Astrocyte (in vitro differentiated cells and primary cell): ENCODE measurements around the gene GSE1. TPM values are rescaled to one million over a fixed set of nuclear protein-coding genes. Genes with fewer than 3 reads are reported as not detected.

ENCODE experiments used
- DNase-seq: peaks from one replicate; pipeline ENCODE4 v3.0.0-alpha.2; 2010; ENCODE audit warnings: low read depth
- FAIRE-seq: peaks from 2 replicates; lab custom pipeline; 2011; peaks lifted over from hg19 to GRCh38; lab: Jason Lieb, UNC
- H2AFZ ChIP-seq: 2 replicates; pipeline ENCODE4 v1.6.0; 2012; ENCODE audit warnings: low read depth, low read length, inconsistent platforms
- H3K27ac ChIP-seq: 2 replicates; pipeline ENCODE4 v1.5.1; 2011; ENCODE audit warnings: low read depth, low read length, inconsistent platforms
- H3K27me3 ChIP-seq: 2 replicates; pipeline ENCODE4 v1.6.0; 2011; ENCODE audit warnings: low read length, inconsistent platforms; ENCODE audit not compliant: insufficient read depth
- H3K36me3 ChIP-seq: 2 replicates; pipeline ENCODE4 v1.5.1; 2011; ENCODE audit warnings: low read length, inconsistent platforms; ENCODE audit not compliant: insufficient read depth
- H3K4me1 ChIP-seq: 2 replicates; pipeline ENCODE4 v1.5.1; 2011; ENCODE audit warnings: low read length, inconsistent platforms; ENCODE audit not compliant: insufficient read depth
- H3K4me2 ChIP-seq: 2 replicates; pipeline ENCODE4 v1.6.0; 2012; ENCODE audit warnings: low read length, inconsistent platforms
- H3K4me3 ChIP-seq: 2 replicates; pipeline ENCODE4 v1.5.1; 2011; ENCODE audit warnings: low read depth, mild to moderate bottlenecking, low read length, inconsistent platforms; ENCODE audit not compliant: insufficient read depth
- H3K79me2 ChIP-seq: 2 replicates; pipeline ENCODE4 v1.6.0; 2012; ENCODE audit warnings: mild to moderate bottlenecking, low read length, inconsistent platforms; ENCODE audit not compliant: insufficient read depth
- H3K9ac ChIP-seq: 2 replicates; pipeline ENCODE4 v1.6.0; 2012; ENCODE audit warnings: mild to moderate bottlenecking, low read length, inconsistent platforms
- H3K9me3 ChIP-seq: 2 replicates; pipeline ENCODE4 v1.5.1; 2012; ENCODE audit warnings: low read depth, mild to moderate bottlenecking, low read length, inconsistent platforms; ENCODE audit not compliant: insufficient read depth
- H4K20me1 ChIP-seq: 2 replicates; pipeline ENCODE4 v1.6.0; 2012; ENCODE audit warnings: low read length, inconsistent platforms; ENCODE audit not compliant: insufficient read depth
- H3K27ac Mint-ChIP-seq: one replicate; pipeline ENCODE4 v1.8.0; 2021; ENCODE audit warnings: mild to moderate bottlenecking, mixed read lengths; ENCODE audit not compliant: unreplicated experiment
- H3K27me3 Mint-ChIP-seq: one replicate; pipeline ENCODE4 v1.8.0; 2021; ENCODE audit warnings: low read depth, mixed read lengths; ENCODE audit not compliant: unreplicated experiment
- H3K36me3 Mint-ChIP-seq: one replicate; pipeline ENCODE4 v1.8.0; 2021; ENCODE audit warnings: low read depth, mixed read lengths; ENCODE audit not compliant: unreplicated experiment
- H3K4me1 Mint-ChIP-seq: one replicate; pipeline ENCODE4 v1.8.0; 2021; ENCODE audit warnings: low read depth, mixed read lengths; ENCODE audit not compliant: unreplicated experiment
- H3K4me3 Mint-ChIP-seq: one replicate; pipeline ENCODE4 v1.8.0; 2021; ENCODE audit warnings: mild to moderate bottlenecking, moderate library complexity, mixed read lengths; ENCODE audit not compliant: unreplicated experiment
- H3K9me3 Mint-ChIP-seq: one replicate; pipeline ENCODE4 v1.8.0; 2021; ENCODE audit warnings: mild to moderate bottlenecking, mixed read lengths; ENCODE audit not compliant: unreplicated experiment
- CTCF ChIP-seq: IDR thresholded peaks from 2 replicates; pipeline ENCODE4 v1.5.1; 2011; ENCODE audit warnings: low read depth, mild to moderate bottlenecking, inconsistent platforms, low read length, moderate library complexity; ENCODE audit not compliant: insufficient read depth
- EZH2 ChIP-seq: IDR thresholded peaks from 2 replicates; pipeline ENCODE4 v1.6.1; 2012; ENCODE audit warnings: mild to moderate bottlenecking, low read length, inconsistent platforms; ENCODE audit not compliant: insufficient read depth
- total RNA-seq: library from RNA; stranded (reverse); gene quantifications from 2 replicates; pipeline ENCODE4 v1.2.1, GENCODE V29; 2021

GSE1 gene
- total RNA-seq, 1 donor from 2014 or later: 35.0 TPM

GRCh38 chr16:85565801-85566526 lies 47.2 kb upstream of the GSE1 start:
- FAIRE-seq (no peak), DNase-seq (no peak)
- peaks cover 28% of the 10 kb centered on the region for H3K4me1 ChIP-seq
- H2AFZ ChIP-seq: no peak overlapping the region
- no peak overlapping the region for H3K4me3 ChIP-seq
- Mint-ChIP-seq H3K4me1 (peaks cover 14% of the 10 kb centered on the region), H3K9me3 (no peaks in the 10 kb centered on the region), H3K27me3 (peaks cover 2% of the 10 kb centered on the region), H3K4me3 (no peak overlapping the region), H3K36me3 (peaks cover 5% of the 10 kb centered on the region), H3K27ac (no peak overlapping the region)
- H3K4me2 ChIP-seq: no peak overlapping the region
- H3K79me2 ChIP-seq: peaks cover 54% of the 10 kb centered on the region
- H3K27ac ChIP-seq: no peak overlapping the region
- no peaks in the 10 kb centered on the region for H3K36me3 ChIP-seq
- no peaks in the 10 kb centered on the region for H3K9me3 ChIP-seq
- no peaks in the 10 kb centered on the region for H3K27me3 ChIP-seq
- no peak for TF ChIP-seq CTCF
- TF ChIP-seq EZH2: no peak
- H3K9ac ChIP-seq: no peak overlapping the region
- peaks cover 93% of the 10 kb centered on the region for H4K20me1 ChIP-seq

DNA sequence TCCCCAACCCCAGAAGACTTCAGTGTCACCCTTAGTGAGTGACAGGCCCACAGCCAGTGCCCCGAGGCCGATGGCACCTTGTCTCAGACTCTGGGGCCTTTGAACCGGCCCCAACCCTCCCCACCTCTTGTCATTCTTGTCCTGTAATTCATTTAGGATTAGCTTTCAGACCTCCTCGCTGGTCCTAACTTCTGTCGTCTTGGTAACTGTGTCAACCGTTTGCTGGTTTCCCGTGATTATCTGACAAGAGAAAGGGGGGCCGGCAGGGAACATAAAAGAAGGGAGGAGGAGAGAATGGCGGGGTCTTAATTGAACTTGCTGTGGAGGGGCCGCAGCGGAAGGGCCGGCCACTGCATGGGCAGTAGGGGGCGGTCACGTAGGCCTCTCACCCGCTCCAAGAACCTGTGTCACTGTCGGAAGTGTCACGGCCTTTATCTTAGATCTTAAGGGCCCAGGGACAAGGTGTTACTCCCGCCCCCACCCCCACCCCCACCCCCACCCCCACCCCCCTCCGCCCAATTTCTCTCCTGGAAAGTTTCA lies 46.5 kb upstream of the GSE1 start:
- Histone ChIP-seq H3K9me3 (no peaks in the 10 kb centered on the region), H3K27me3 (no peaks in the 10 kb centered on the region), H3K9ac (no peak overlapping the region), H3K4me3 (no peak overlapping the region), H4K20me1 (peaks cover 93% of the 10 kb centered on the region), H3K79me2 (peaks cover 49% of the 10 kb centered on the region), H3K4me2 (no peak overlapping the region), H2AFZ (no peak overlapping the region), H3K36me3 (no peaks in the 10 kb centered on the region), H3K27ac (no peak overlapping the region), H3K4me1 (peaks cover 28% of the 10 kb centered on the region)
- Mint-ChIP-seq H3K36me3 (peaks cover 5% of the 10 kb centered on the region), H3K27me3 (peaks cover 2% of the 10 kb centered on the region), H3K27ac (no peak overlapping the region), H3K4me3 (no peak overlapping the region), H3K9me3 (no peaks in the 10 kb centered on the region), H3K4me1 (peaks cover 17% of the 10 kb centered on the region)
- no peak for DNase-seq
- no peak for FAIRE-seq
- TF ChIP-seq CTCF (no peak), EZH2 (no peak)
